ENCODE measurements around the gene SATB1.

- peak; percentile 59 for TF ChIP-seq POLR2A (IDR thresholded peaks at IDR 0.05)
- no peak for TF ChIP-seq CTCF (IDR thresholded peaks at IDR 0.05)
These were observed at the start of gene SATB1 for GRCh38 chr3:18424729-18425640.

Measured in right lobe of liver (tissue), 4 donors.